ENCODE results near the gene ZNF726.

DNA sequence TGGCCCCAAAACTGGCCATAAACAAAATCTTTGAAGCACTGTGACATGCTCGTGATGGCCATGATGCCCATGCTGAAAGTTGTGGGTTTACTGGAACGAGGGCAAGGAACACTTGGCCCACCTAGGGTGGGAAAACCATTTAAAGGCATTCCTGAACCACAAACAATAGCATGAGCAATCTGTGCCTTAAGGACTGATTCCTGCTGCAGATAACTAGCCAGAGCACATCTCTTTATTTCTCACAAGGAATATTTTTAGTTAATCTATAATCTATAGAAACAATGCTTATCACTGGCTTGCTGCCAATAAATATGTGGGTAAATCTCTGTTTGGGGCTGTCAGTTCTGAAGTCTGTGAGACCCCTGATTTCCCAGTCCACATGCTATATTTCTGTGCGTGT lies 10.3 kb upstream of the ZNF726 start:
- TF ChIP-seq RARB (CRISPR knock-in tag; IDR thresholded peaks at IDR 0.05) = no peak
- TF ChIP-seq, protein P1, sequence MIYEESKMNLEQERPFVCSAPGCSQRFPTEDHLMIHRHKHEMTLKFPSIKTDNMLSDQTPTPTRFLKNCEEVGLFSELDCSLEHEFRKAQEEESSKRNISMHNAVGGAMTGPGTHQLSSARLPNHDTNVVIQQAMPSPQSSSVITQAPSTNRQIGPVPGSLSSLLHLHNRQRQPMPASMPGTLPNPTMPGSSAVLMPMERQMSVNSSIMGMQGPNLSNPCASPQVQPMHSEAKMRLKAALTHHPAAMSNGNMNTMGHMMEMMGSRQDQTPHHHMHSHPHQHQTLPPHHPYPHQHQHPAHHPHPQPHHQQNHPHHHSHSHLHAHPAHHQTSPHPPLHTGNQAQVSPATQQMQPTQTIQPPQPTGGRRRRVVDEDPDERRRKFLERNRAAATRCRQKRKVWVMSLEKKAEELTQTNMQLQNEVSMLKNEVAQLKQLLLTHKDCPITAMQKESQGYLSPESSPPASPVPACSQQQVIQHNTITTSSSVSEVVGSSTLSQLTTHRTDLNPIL (CRISPR knock-in tag; IDR thresholded peaks at IDR 0.05; ENCODE audit: low read depth) = no peak
- TF ChIP-seq, protein P2, sequence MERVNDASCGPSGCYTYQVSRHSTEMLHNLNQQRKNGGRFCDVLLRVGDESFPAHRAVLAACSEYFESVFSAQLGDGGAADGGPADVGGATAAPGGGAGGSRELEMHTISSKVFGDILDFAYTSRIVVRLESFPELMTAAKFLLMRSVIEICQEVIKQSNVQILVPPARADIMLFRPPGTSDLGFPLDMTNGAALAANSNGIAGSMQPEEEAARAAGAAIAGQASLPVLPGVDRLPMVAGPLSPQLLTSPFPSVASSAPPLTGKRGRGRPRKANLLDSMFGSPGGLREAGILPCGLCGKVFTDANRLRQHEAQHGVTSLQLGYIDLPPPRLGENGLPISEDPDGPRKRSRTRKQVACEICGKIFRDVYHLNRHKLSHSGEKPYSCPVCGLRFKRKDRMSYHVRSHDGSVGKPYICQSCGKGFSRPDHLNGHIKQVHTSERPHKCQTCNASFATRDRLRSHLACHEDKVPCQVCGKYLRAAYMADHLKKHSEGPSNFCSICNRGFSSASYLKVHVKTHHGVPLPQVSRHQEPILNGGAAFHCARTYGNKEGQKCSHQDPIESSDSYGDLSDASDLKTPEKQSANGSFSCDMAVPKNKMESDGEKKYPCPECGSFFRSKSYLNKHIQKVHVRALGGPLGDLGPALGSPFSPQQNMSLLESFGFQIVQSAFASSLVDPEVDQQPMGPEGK (CRISPR knock-in tag; IDR thresholded peaks at IDR 0.05; ENCODE audit: borderline replicate concordance) = no peak

Measured in SK-N-SH treated with all-trans-retinoic acid at 6 μM for 48 hours (cell line).